GM23338 (cell line): Measurements from ENCODE around the gene CACNA1D. TPM values are rescaled to one million over a fixed set of nuclear protein-coding genes. Genes with fewer than 3 reads are reported as not detected.

Experiments used
- ATAC-seq: fragments of 200-7000 bp; cut with Tn5 transposase; 3 replicates; pipeline ENCODE4 v1.9.1; 2020
- DNase-seq: peaks from one replicate; pipeline ENCODE4 v3.0.0-alpha.2; 2015; ENCODE audit warnings: low spot score
- H2AFZ ChIP-seq: fragments of 200-600 bp; sonication (generic); 2 replicates; pipeline ENCODE4 v1.8.0; 2016; ENCODE audit warnings: antibody characterized with exemption, mild to moderate bottlenecking, moderate library complexity
- H3F3A ChIP-seq: fragments of 200-600 bp; sonication (generic); replicated peaks from 2 replicates; pipeline ENCODE4 v1.8.0; 2017; ENCODE audit warnings: antibody characterized with exemption, mixed run types, low read depth
- H3K27ac ChIP-seq: fragments of 200-600 bp; sonication (generic); 2 replicates; pipeline ENCODE4 v1.6.1; 2016; ENCODE audit warnings: low read depth
- H3K27me3 ChIP-seq: fragments of 200-600 bp; sonication (generic); 2 replicates; pipeline ENCODE4 v1.8.0; 2016; ENCODE audit warnings: mild to moderate bottlenecking, mixed run types, moderate library complexity; ENCODE audit not compliant: insufficient read depth
- H3K36me3 ChIP-seq: fragments of 200-600 bp; sonication (generic); 2 replicates; pipeline ENCODE4 v1.8.0; 2016; ENCODE audit warnings: mild to moderate bottlenecking; ENCODE audit not compliant: insufficient read depth
- H3K4me1 ChIP-seq: fragments of 200-600 bp; sonication (generic); 2 replicates; pipeline ENCODE4 v1.8.0; 2016; ENCODE audit warnings: mild to moderate bottlenecking, moderate library complexity; ENCODE audit not compliant: insufficient read depth
- H3K4me2 ChIP-seq: fragments of 200-600 bp; sonication (generic); 2 replicates; pipeline ENCODE4 v1.7.1; 2017; ENCODE audit warnings: mixed run types
- H3K4me3 ChIP-seq: fragments of 200-600 bp; sonication (generic); 2 replicates; pipeline ENCODE4 v1.6.1; 2016; ENCODE audit warnings: mixed run types
- H3K79me2 ChIP-seq: fragments of 200-600 bp; sonication (generic); replicated peaks from 2 replicates; pipeline ENCODE4 v1.8.0; 2017; ENCODE audit warnings: mild to moderate bottlenecking; ENCODE audit not compliant: insufficient read depth
- H3K9me2 ChIP-seq: fragments of 200-600 bp; sonication (generic); 2 replicates; pipeline ENCODE4 v1.8.0; 2017; ENCODE audit not compliant: insufficient read depth
- H4K20me1 ChIP-seq: fragments of 200-600 bp; sonication (generic); replicated peaks from 2 replicates; pipeline ENCODE4 v1.8.0; 2017; ENCODE audit warnings: mild to moderate bottlenecking; ENCODE audit not compliant: insufficient read depth
- H3K27ac Mint-ChIP-seq: 2 replicates; pipeline ENCODE4 v1.8.0; 2020; ENCODE audit warnings: inconsistent platforms, mild to moderate bottlenecking, moderate library complexity, mixed read lengths
- H3K27me3 Mint-ChIP-seq: 3 replicates; pipeline ENCODE4 v1.8.0; 2022; ENCODE audit warnings: low read depth, mild to moderate bottlenecking, moderate library complexity, mixed read lengths, inconsistent platforms; ENCODE audit not compliant: insufficient read depth, poor library complexity
- H3K36me3 Mint-ChIP-seq: 3 replicates; pipeline ENCODE4 v1.8.0; 2021; ENCODE audit warnings: low read depth, mild to moderate bottlenecking, inconsistent platforms, moderate library complexity, mixed read lengths
- H3K4me1 Mint-ChIP-seq: 3 replicates; pipeline ENCODE4 v1.8.0; 2020; ENCODE audit warnings: mild to moderate bottlenecking, inconsistent platforms, mixed read lengths
- H3K4me3 Mint-ChIP-seq: 3 replicates; pipeline ENCODE4 v1.8.0; 2021; ENCODE audit warnings: moderate library complexity, mild to moderate bottlenecking, inconsistent platforms, mixed read lengths
- H3K9me3 Mint-ChIP-seq: 3 replicates; pipeline ENCODE4 v1.8.0; 2020; ENCODE audit warnings: moderate library complexity, mild to moderate bottlenecking, inconsistent platforms, mixed read lengths
- ETS1 ChIP-seq: IDR thresholded peaks from 2 replicates; pipeline ENCODE4 v1.6.1; 2016; ENCODE audit warnings: antibody characterized with exemption
- JUNB ChIP-seq: IDR thresholded peaks from one replicate; pipeline ENCODE4 v1.6.1; 2016; ENCODE audit warnings: antibody characterized with exemption; ENCODE audit not compliant: unreplicated experiment
- NANOG ChIP-seq: IDR thresholded peaks from 2 replicates; pipeline ENCODE4 v1.6.1; 2016; ENCODE audit warnings: antibody characterized with exemption, borderline replicate concordance
- REST ChIP-seq: IDR thresholded peaks from one replicate; pipeline ENCODE4 v1.6.1; 2018; ENCODE audit warnings: antibody characterized with exemption; ENCODE audit not compliant: unreplicated experiment
- STAT1 ChIP-seq: IDR thresholded peaks from one replicate; pipeline ENCODE4 v1.6.1; 2016; ENCODE audit warnings: antibody characterized with exemption; ENCODE audit not compliant: unreplicated experiment
- ZNF331 ChIP-seq: fragments of 250-450 bp; sonication (Bioruptor Pico); IDR thresholded peaks from 2 replicates; pipeline ENCODE4 v1.5.0; 2020; ENCODE audit warnings: low read depth, mild to moderate bottlenecking, moderate library complexity
- ZNF462 ChIP-seq: fragments of 250-450 bp; sonication (Bioruptor Pico); IDR thresholded peaks from 2 replicates; pipeline ENCODE4 v1.5.0; 2020; ENCODE audit warnings: mild to moderate bottlenecking, moderate library complexity
- polyA plus RNA-seq: library from polyadenylated mRNA; unstranded; fragments of >200 nt; fragmentation: Nextera tagmentation; extraction: Ambion mirVana; gene quantifications from 2 replicates; pipeline ENCODE4 v1.2.1, GENCODE V29; 2016
- total RNA-seq: library from RNA; depleted of rRNA; stranded (reverse); fragments of >200 nt; shearing (Covaris generic); gene quantifications from 2 replicates; pipeline ENCODE4 v1.2.3, GENCODE V29; 2014

Gene CACNA1D
- total and polyA plus RNA-seq, 2 experiments from 2014 or later = 1.7 to 1.8 TPM

GRCh38 chr3:53724566-53724965 lies 230.2 kb downstream of the CACNA1D start:
- Mint-ChIP-seq H3K9me3 (no peaks in the 10 kb centered on the region), H3K4me3 (no peak overlapping the region), H3K27me3 (peaks cover 2% of the 10 kb centered on the region), H3K27ac (no peak overlapping the region), H3K36me3 (no peaks in the 10 kb centered on the region), H3K4me1 (no peaks in the 10 kb centered on the region; the same call in 2 of the 3 replicates)
- H3K27ac ChIP-seq = no peak overlapping the region
- no peak overlapping the region for H2AFZ ChIP-seq
- no peaks in the 10 kb centered on the region for H3K4me1 ChIP-seq
- no peaks in the 10 kb centered on the region for H4K20me1 ChIP-seq
- no peak for TF ChIP-seq ZNF331 (CRISPR knock-in tag)
- TF ChIP-seq REST = no peak
- no peak for TF ChIP-seq JUNB
- TF ChIP-seq STAT1 = no peak
- TF ChIP-seq ZNF462 (CRISPR knock-in tag) = no peak
- no peak for TF ChIP-seq ETS1
- TF ChIP-seq NANOG = no peak
- no peaks in the 10 kb centered on the region for H3K36me3 ChIP-seq
- no peaks in the 10 kb centered on the region for H3K9me2 ChIP-seq
- ATAC-seq (no peak), DNase-seq (no peak)
- H3K4me3 ChIP-seq = no peak overlapping the region
- H3K4me2 ChIP-seq = no peak overlapping the region
- no peaks in the 10 kb centered on the region for H3K27me3 ChIP-seq
- H3F3A ChIP-seq = no peaks in the 10 kb centered on the region
- H3K79me2 ChIP-seq = no peaks in the 10 kb centered on the region
